ENCODE measurements around the gene ANP32E. TPM values are rescaled to one million over a fixed set of nuclear protein-coding genes. Genes with fewer than 3 reads are reported as not detected.

ANP32E gene
- total and polyA plus RNA-seq, 2 of the 13 experiments (the other 11 are each of a cell fraction or from before 2014, with no cell fraction given): 10.3 to 53.0 TPM

GRCh38 chr1:150234566-150235293 lies 1.2 kb downstream of the ANP32E start (continued):
- TF ChIP-seq, protein P1, sequence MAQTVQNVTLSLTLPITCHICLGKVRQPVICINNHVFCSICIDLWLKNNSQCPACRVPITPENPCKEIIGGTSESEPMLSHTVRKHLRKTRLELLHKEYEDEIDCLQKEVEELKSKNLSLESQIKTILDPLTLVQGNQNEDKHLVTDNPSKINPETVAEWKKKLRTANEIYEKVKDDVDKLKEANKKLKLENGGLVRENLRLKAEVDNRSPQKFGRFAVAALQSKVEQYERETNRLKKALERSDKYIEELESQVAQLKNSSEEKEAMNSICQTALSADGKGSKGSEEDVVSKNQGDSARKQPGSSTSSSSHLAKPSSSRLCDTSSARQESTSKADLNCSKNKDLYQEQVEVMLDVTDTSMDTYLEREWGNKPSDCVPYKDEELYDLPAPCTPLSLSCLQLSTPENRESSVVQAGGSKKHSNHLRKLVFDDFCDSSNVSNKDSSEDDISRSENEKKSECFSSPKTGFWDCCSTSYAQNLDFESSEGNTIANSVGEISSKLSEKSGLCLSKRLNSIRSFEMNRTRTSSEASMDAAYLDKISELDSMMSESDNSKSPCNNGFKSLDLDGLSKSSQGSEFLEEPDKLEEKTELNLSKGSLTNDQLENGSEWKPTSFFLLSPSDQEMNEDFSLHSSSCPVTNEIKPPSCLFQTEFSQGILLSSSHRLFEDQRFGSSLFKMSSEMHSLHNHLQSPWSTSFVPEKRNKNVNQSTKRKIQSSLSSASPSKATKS (CRISPR knock-in tag; IDR thresholded peaks at IDR 0.05): no peak
- TF ChIP-seq SOX13 (IDR thresholded peaks at IDR 0.05) (no peak), SOX13 (CRISPR knock-in tag; conservative IDR thresholded peaks at IDR 0.05 in 1 of 2, IDR thresholded peaks at IDR 0.05 in 1 of 2) (no peak; a peak in 1 of 4 replicates), U2AF1 (optimal IDR thresholded peaks at IDR 0.05; ENCODE audit: low read depth, low read length) (no peak), ZNF562 (CRISPR knock-in tag; IDR thresholded peaks at IDR 0.05; ENCODE audit: borderline replicate concordance) (no peak), ZNF10 (CRISPR knock-in tag; IDR thresholded peaks at IDR 0.05; ENCODE audit: borderline replicate concordance, low read depth) (no peak), YEATS4 (CRISPR knock-in tag; IDR thresholded peaks at IDR 0.05; ENCODE audit: borderline replicate concordance) (peak; percentile 70; the same call in 1 of the 2 replicates), NAIF1 (CRISPR knock-in tag; IDR thresholded peaks at IDR 0.05; ENCODE audit: borderline replicate concordance) (no peak), ZNF567 (CRISPR knock-in tag; IDR thresholded peaks at IDR 0.05; ENCODE audit: borderline replicate concordance) (0 out of 2 replicates have a peak, but pooled peaks have one; percentile 57), HDAC6 (IDR thresholded peaks at IDR 0.05; ENCODE audit: low read depth, low read length) (no peak), ZNF276 (CRISPR knock-in tag; IDR thresholded peaks at IDR 0.05; ENCODE audit: low read depth) (no peak)
- TF ChIP-seq, protein P2, sequence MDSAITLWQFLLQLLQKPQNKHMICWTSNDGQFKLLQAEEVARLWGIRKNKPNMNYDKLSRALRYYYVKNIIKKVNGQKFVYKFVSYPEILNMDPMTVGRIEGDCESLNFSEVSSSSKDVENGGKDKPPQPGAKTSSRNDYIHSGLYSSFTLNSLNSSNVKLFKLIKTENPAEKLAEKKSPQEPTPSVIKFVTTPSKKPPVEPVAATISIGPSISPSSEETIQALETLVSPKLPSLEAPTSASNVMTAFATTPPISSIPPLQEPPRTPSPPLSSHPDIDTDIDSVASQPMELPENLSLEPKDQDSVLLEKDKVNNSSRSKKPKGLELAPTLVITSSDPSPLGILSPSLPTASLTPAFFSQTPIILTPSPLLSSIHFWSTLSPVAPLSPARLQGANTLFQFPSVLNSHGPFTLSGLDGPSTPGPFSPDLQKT (CRISPR knock-in tag; IDR thresholded peaks at IDR 0.05; ENCODE audit: borderline replicate concordance): no peak
- TF ChIP-seq, protein P3, sequence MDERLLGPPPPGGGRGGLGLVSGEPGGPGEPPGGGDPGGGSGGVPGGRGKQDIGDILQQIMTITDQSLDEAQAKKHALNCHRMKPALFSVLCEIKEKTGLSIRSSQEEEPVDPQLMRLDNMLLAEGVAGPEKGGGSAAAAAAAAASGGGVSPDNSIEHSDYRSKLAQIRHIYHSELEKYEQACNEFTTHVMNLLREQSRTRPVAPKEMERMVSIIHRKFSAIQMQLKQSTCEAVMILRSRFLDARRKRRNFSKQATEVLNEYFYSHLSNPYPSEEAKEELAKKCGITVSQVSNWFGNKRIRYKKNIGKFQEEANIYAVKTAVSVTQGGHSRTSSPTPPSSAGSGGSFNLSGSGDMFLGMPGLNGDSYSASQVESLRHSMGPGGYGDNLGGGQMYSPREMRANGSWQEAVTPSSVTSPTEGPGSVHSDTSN (CRISPR knock-in tag; IDR thresholded peaks at IDR 0.05): no peak
- TF ChIP-seq, protein P4, sequence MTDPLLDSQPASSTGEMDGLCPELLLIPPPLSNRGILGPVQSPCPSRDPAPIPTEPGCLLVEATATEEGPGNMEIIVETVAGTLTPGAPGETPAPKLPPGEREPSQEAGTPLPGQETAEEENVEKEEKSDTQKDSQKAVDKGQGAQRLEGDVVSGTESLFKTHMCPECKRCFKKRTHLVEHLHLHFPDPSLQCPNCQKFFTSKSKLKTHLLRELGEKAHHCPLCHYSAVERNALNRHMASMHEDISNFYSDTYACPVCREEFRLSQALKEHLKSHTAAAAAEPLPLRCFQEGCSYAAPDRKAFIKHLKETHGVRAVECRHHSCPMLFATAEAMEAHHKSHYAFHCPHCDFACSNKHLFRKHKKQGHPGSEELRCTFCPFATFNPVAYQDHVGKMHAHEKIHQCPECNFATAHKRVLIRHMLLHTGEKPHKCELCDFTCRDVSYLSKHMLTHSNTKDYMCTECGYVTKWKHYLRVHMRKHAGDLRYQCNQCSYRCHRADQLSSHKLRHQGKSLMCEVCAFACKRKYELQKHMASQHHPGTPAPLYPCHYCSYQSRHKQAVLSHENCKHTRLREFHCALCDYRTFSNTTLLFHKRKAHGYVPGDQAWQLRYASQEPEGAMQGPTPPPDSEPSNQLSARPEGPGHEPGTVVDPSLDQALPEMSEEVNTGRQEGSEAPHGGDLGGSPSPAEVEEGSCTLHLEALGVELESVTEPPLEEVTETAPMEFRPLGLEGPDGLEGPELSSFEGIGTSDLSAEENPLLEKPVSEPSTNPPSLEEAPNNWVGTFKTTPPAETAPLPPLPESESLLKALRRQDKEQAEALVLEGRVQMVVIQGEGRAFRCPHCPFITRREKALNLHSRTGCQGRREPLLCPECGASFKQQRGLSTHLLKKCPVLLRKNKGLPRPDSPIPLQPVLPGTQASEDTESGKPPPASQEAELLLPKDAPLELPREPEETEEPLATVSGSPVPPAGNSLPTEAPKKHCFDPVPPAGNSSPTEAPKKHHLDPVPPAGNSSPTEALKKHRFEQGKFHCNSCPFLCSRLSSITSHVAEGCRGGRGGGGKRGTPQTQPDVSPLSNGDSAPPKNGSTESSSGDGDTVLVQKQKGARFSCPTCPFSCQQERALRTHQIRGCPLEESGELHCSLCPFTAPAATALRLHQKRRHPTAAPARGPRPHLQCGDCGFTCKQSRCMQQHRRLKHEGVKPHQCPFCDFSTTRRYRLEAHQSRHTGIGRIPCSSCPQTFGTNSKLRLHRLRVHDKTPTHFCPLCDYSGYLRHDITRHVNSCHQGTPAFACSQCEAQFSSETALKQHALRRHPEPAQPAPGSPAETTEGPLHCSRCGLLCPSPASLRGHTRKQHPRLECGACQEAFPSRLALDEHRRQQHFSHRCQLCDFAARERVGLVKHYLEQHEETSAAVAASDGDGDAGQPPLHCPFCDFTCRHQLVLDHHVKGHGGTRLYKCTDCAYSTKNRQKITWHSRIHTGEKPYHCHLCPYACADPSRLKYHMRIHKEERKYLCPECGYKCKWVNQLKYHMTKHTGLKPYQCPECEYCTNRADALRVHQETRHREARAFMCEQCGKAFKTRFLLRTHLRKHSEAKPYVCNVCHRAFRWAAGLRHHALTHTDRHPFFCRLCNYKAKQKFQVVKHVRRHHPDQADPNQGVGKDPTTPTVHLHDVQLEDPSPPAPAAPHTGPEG (CRISPR knock-in tag; IDR thresholded peaks at IDR 0.05): 0 out of 2 replicates have a peak, but pooled peaks have one; percentile 20
